K562 (cell line): ENCODE measurements around the gene PRPSAP1.

Experiments used
- BRF1 ChIP-seq: IDR thresholded peaks from 3 replicates; pipeline ENCODE4 v1.6.1; 2011; ENCODE audit warnings: borderline replicate concordance, mild to moderate bottlenecking; ENCODE audit not compliant: insufficient read length; ENCODE audit errors: extremely low read depth
- EP300 ChIP-seq: IDR thresholded peaks from 2 replicates; pipeline ENCODE4 v1.6.1; 2012; ENCODE audit warnings: low read length, improper control_type of control experiment
- KDM1A ChIP-seq, 2 experiments: fragments of 450-650 bp; IDR thresholded peaks; 2 replicates each; pipeline ENCODE4 v1.6.1; 2016; ENCODE audit warnings: mild to moderate bottlenecking in 2 of 2
- NBN ChIP-seq: fragments of 450-650 bp; IDR thresholded peaks from 2 replicates; pipeline ENCODE4 v1.6.1; 2016; ENCODE audit warnings: low read depth, mild to moderate bottlenecking
- PYGO2 ChIP-seq: fragments of 450-650 bp; IDR thresholded peaks from 2 replicates; pipeline ENCODE4 v1.6.1; 2016; ENCODE audit warnings: mild to moderate bottlenecking, missing genetic modification characterization, moderate library complexity, missing compliant biosample characterization

DNA sequence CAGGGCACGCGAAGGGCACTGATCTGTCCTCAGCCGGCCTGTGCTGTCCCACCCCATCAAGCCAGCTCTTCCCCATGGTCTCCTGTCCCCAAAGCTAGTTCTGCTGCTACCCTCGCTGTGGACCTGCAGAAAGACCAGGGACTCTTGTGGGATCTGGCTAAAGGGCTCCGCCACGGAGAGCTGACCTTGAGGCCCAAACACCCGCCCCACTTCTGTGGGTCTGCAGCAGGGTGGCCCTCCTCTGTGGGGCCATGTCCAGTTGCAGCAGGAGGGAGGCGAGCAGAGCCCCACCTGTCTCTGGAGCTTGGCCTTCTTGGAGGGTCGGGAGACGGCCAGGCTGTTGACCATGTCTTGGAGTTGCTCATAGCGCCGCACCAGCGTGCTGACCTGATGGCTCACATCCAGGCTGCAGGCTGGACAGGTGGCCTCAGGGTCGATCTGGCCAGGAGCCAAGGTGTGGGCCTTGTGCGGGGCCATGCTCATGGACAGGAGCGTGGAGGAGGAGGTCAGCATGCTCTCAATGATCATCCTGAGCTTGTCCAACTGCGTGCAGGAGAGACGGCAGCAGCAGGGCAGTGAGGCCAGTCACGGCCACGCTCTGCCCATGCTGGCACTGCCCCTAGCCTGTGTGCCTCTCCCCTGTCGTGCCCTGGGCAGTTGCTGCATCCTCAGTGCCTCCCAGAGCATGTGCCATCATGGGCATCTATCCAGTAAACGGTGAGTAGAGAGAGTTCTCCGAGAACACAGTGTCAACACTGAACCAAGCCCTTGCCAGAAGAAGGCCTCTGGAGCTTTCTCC is 71.9 kb downstream of the PRPSAP1 start:
- no peak for TF ChIP-seq PYGO2 (tag)
- no peak for TF ChIP-seq BRF1
- TF ChIP-seq EP300, result no peak
- TF ChIP-seq KDM1A (IDR thresholded peaks at IDR 0.05), result no peak
- no peak for TF ChIP-seq NBN
